ENCODE measurements around the gene DPYSL5. TPM values are rescaled to one million over a fixed set of nuclear protein-coding genes. Genes with fewer than 3 reads are reported as not detected.

DPYSL5 gene
- total and polyA plus RNA-seq, 4 donors: not detected

DNA sequence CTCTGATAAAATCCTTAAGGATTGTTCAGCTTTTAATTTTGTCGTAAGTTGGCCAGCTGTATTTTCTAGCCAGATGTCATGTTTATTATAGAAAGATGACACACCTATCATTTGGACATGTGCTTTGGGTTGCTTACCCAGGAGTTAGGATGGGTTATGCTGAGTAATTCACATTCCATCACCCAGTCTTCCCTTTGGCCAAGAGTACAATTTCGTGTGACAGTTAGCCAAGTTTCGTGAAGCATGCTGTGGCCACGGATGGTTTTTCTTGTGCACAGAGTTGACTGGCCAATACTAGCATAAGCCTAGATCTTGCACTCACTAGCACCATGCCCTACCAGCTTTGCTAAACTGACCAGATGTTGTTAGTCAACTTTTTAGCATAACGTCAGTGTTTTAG lies 128.3 kb downstream of the DPYSL5 start:
- Histone ChIP-seq H3K9ac (ENCODE audit: low read depth in 1 of 2, low read length in 2 of 2) (no peak overlapping the region), H3K4me1 (ENCODE audit: control insufficient read depth in 4 of 4, insufficient read depth in 4 of 4, low read length in 3 of 4) (peaks cover 3 to 33% (median 26%) of the 10 kb centered on the region in 4 donors), H3K27me3 (ENCODE audit: control insufficient read depth in 4 of 4, insufficient read depth in 4 of 4, low read length in 3 of 4) (no peaks in the 10 kb centered on the region), H3K36me3 (ENCODE audit: control insufficient read depth in 4 of 4, insufficient read depth in 3 of 4, low read depth in 1 of 4, low read length in 3 of 4) (no peaks in the 10 kb centered on the region), H3K4me3 (ENCODE audit: low read depth in 1 of 3, low read length in 3 of 3) (no peak overlapping the region), H3K27ac (ENCODE audit: low read depth in 1 of 2, low read length in 2 of 2) (no peak overlapping the region), H3K9me3 (ENCODE audit: control insufficient read depth in 4 of 4, low read length in 3 of 4) (no peaks in the 10 kb centered on the region)
- WGBS: 83% methylated on average over 5 of the region's 5 CpGs
- TF ChIP-seq CTCF (IDR thresholded peaks at IDR 0.05; ENCODE audit: low read depth, low read length, missing input control) (no peak), TAF1 (conservative IDR thresholded peaks at IDR 0.05) (no peak), GABPA (IDR thresholded peaks at IDR 0.05 in 1 of 2, conservative IDR thresholded peaks at IDR 0.05 in 1 of 2) (no peak), FOXA1 (IDR thresholded peaks at IDR 0.05) (no peak), HNF4G (IDR thresholded peaks at IDR 0.05) (no peak), FOXA2 (IDR thresholded peaks at IDR 0.05) (no peak), RXRA (IDR thresholded peaks at IDR 0.05) (no peak), SP1 (IDR thresholded peaks at IDR 0.05) (no peak), EGR1 (IDR thresholded peaks at IDR 0.05; ENCODE audit: low read depth in 2 of 2) (no peak), ZBTB33 (IDR thresholded peaks at IDR 0.05) (no peak)
- TF ChIP-seq, protein P1, sequence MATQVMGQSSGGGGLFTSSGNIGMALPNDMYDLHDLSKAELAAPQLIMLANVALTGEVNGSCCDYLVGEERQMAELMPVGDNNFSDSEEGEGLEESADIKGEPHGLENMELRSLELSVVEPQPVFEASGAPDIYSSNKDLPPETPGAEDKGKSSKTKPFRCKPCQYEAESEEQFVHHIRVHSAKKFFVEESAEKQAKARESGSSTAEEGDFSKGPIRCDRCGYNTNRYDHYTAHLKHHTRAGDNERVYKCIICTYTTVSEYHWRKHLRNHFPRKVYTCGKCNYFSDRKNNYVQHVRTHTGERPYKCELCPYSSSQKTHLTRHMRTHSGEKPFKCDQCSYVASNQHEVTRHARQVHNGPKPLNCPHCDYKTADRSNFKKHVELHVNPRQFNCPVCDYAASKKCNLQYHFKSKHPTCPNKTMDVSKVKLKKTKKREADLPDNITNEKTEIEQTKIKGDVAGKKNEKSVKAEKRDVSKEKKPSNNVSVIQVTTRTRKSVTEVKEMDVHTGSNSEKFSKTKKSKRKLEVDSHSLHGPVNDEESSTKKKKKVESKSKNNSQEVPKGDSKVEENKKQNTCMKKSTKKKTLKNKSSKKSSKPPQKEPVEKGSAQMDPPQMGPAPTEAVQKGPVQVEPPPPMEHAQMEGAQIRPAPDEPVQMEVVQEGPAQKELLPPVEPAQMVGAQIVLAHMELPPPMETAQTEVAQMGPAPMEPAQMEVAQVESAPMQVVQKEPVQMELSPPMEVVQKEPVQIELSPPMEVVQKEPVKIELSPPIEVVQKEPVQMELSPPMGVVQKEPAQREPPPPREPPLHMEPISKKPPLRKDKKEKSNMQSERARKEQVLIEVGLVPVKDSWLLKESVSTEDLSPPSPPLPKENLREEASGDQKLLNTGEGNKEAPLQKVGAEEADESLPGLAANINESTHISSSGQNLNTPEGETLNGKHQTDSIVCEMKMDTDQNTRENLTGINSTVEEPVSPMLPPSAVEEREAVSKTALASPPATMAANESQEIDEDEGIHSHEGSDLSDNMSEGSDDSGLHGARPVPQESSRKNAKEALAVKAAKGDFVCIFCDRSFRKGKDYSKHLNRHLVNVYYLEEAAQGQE (IDR thresholded peaks at IDR 0.05): no peak
- TF ChIP-seq, protein P2, sequence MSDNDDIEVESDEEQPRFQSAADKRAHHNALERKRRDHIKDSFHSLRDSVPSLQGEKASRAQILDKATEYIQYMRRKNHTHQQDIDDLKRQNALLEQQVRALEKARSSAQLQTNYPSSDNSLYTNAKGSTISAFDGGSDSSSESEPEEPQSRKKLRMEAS (IDR thresholded peaks at IDR 0.05): no peak
- no peak for DNase-seq (ENCODE audit: low spot score)

GRCh38 chr2:26977012-26977411 lies 129.1 kb downstream of the DPYSL5 start:
- no peaks in the 10 kb centered on the region for H3K36me3 ChIP-seq (ENCODE audit: control insufficient read depth in 4 of 4, insufficient read depth in 3 of 4, low read depth in 1 of 4, low read length in 3 of 4)
- DNase-seq (ENCODE audit: low spot score): no peak
- no peaks in the 10 kb centered on the region for H3K9me3 ChIP-seq (ENCODE audit: control insufficient read depth in 4 of 4, low read length in 3 of 4)
- no peaks in the 10 kb centered on the region for H3K27me3 ChIP-seq (ENCODE audit: control insufficient read depth in 4 of 4, insufficient read depth in 4 of 4, low read length in 3 of 4)
- WGBS: 63% methylated on average over 2 of the region's 2 CpGs
- H3K4me1 ChIP-seq (ENCODE audit: control insufficient read depth in 4 of 4, insufficient read depth in 4 of 4, low read length in 3 of 4): peaks cover 7 to 32% (median 25%) of the 10 kb centered on the region in 4 donors
- no peak overlapping the region for H3K4me3 ChIP-seq (ENCODE audit: low read depth in 1 of 3, low read length in 3 of 3)
- no peak overlapping the region for H3K9ac ChIP-seq (ENCODE audit: low read depth in 1 of 2, low read length in 2 of 2)
- H3K27ac ChIP-seq (ENCODE audit: low read depth in 1 of 2, low read length in 2 of 2): no peak overlapping the region
- TF ChIP-seq JUND (IDR thresholded peaks at IDR 0.05) (no peak), FOXA1 (IDR thresholded peaks at IDR 0.05) (no peak), YY1 (IDR thresholded peaks at IDR 0.05) (no peak), SP1 (IDR thresholded peaks at IDR 0.05) (no peak), EGR1 (IDR thresholded peaks at IDR 0.05; ENCODE audit: low read depth in 2 of 2) (no peak), GABPA (IDR thresholded peaks at IDR 0.05 in 1 of 2, conservative IDR thresholded peaks at IDR 0.05 in 1 of 2) (no peak), ZBTB33 (IDR thresholded peaks at IDR 0.05) (no peak), HNF4G (IDR thresholded peaks at IDR 0.05) (no peak), RAD21 (IDR thresholded peaks at IDR 0.05) (no peak), RXRA (IDR thresholded peaks at IDR 0.05) (no peak), FOXA2 (IDR thresholded peaks at IDR 0.05) (no peak), ATF3 (IDR thresholded peaks at IDR 0.05) (no peak)
- TF ChIP-seq, protein P1 (IDR thresholded peaks at IDR 0.05): no peak
- TF ChIP-seq, protein P2 (IDR thresholded peaks at IDR 0.05): no peak

Data from liver (tissue), 9 donors.